GM12892 (cell line): Measurements from ENCODE around the gene CR1.

Experiments
- DNase-seq: peaks from one replicate; pipeline ENCODE4 v3.0.0; 2011; ENCODE audit not compliant: insufficient read length
- FAIRE-seq: peaks from 2 replicates; lab custom pipeline; 2011; peaks lifted over from hg19 to GRCh38; lab: Jason Lieb, UNC
- POLR2A ChIP-seq: IDR thresholded peaks from 2 replicates; pipeline ENCODE4 v1.6.1; 2011; ENCODE audit warnings: low read depth, low read length, control low read depth
- POLR2AphosphoS5 ChIP-seq: IDR thresholded peaks from 2 replicates; pipeline ENCODE4 v1.6.1; 2011; ENCODE audit warnings: low read depth, low read length, control low read depth
- TAF1 ChIP-seq: IDR thresholded peaks from 2 replicates; pipeline ENCODE4 v1.6.1; 2011; ENCODE audit warnings: low read depth, mild to moderate bottlenecking, control low read depth, low read length, borderline replicate concordance

CR1 gene

DNA sequence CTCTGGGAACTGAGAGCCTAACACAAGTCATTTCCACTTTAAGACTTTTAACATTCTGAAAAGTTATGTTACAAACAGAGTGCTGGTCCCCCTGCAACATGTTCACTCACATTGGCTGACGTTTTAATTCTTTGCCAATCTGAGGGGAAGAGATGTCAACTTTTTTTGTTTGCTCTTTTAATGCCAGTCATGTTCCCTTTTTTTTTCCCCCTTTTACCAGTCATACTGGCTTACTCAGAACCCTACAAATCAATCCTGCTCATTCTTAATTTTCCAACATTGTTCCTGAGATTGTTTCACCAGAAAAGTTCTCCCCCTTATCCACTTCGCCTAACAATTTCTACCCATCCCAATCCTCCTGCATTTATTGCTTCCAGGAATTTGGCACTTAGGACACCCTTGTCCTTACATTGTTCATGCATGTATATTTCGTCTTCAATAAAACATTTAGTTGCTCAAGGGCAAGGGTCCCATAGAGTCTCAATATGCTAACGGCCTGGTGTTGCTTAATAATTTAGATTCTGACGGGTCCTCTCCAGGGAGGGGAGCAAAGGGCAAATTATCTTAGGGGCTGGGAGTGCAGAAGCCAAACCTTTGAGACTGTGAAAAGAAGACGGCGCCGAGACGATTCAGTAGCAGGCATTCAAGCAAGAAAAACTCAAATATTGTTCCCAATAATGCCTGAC is 148.4 kb downstream of the CR1 start:
- DNase-seq: no peak
- TF ChIP-seq POLR2AphosphoS5 (no peak), POLR2A (no peak), TAF1 (no peak)
- peak; percentile 40 for FAIRE-seq

DNA sequence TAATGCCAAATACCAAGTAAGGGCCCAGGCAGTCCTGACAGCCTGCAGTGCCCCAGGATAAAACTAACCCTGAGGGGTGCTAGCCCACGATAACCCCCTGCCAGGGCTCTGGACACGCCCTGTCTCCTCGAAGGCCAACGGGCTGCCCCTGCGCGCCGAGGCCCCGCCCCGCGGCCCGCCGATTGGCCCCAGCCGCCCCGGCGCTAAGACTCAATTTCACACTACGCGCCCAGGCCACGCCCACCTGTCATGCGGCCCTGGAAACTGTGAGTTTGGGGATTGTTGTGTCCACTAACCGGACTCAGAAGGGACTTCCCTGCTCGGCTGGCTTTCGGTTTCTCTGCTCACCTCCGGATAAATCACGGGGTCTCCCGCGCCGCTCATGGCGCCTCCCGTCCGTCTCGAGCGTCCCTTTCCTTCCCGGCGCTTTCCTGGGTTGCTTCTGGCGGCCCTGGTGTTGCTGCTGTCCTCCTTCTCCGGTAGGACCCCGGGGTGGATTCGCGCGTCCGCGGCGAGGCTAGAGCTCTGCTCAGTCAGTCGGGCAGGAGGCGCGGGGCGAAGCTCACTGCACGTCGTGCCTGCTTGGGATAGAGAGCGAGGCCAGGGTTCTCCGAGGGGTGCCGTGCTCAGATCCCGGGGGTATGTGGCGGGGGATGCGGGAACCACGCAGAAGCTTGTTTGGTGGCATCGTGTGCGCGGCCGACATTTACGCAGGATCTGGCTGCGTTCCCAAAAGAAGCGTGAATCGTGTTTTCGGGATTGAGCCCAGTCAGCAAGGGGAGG is 149.1 kb downstream of the CR1 start, which contains the start of gene CR1L:
Gene CR1L, plus strand, starts transcription at position 282 of the 783 bp plus-strand sequence. Its CDS starts 101 bp downstream, at position 383.
- TF ChIP-seq POLR2A (no peak), TAF1 (no peak), POLR2AphosphoS5 (no peak)
- FAIRE-seq (peak; percentile 84), DNase-seq (peak; percentile 49)

DNA sequence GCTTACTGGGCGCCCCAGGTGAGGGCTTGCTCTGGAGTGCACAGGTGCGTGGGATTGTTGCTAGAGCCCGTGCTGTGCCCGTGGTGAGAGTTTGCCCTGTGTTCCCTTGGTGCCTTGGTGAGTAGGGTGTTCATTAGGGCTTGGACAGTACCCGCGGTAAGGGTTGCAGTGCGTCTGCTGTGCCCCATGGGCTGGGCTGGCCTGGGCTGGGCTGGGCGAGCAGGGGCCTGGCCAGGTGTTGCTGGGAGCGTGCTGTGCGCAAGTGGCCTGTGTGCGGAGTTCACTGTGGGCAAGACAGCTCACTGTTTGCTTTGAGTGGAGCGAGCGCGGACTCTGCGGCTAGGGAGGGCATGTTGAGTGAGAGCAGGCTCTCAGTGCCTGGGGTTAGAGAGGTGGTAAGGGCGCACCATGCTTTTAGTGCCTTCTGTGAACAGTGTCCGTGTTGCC is 149.7 kb downstream of the CR1 start:
- DNase-seq: no peak
- no peak for TF ChIP-seq POLR2AphosphoS5
- no peak for TF ChIP-seq TAF1
- no peak for TF ChIP-seq POLR2A
- no peak for FAIRE-seq

DNA sequence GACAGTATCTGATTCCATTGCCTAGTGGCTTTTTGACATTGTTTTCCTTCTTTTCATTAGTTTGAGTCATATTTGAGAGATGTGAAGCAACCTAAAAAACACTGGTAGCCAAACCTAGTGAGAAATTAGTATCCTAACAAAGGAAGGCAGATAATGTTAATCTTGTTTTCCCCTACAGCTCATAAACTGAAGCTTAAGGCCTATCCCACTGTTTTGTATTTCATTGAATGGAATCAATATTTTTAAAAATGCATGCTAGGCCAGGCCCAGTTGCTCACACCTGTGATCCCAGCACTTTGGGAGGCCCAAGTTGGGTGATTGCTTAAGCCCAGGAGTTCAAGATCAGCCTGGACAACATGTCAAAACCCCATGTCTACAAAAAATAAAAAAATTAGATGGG is 150.2 kb downstream of the CR1 start:
- DNase-seq: no peak
- no peak for TF ChIP-seq POLR2A
- no peak for TF ChIP-seq POLR2AphosphoS5
- no peak for TF ChIP-seq TAF1
- FAIRE-seq: no peak

DNA sequence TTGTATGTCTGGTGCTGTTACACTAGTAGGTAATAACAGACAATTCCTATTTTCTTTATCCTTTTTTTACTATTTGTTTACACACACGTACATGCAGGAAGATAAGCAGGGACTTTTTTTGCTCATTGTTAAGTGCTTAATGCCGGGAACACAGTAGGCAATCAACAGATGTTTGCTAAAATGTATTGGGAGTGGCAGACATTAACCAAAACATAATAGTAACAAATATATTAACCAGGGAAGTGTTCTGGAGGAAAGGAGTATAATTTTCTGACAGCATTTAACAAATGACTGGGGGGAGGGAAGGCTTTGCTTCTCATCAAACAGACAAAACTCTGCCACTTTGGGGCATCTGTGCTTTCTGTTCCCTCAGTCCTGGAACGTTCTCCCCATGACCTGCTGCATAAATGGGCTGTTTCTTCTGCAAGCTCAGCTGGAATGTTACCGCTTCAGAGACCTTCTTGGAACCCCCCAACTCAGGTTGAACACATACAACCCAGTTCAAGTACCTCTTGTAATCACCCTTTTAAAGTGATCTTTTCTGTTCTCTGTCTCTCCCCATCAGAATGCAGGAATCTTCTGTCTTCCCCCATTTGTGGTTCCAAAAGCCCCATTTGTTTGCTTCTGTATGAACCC is 151.1 kb downstream of the CR1 start:
- no peak for DNase-seq
- no peak for TF ChIP-seq POLR2A
- no peak for TF ChIP-seq POLR2AphosphoS5
- no peak for TF ChIP-seq TAF1
- FAIRE-seq: no peak

DNA sequence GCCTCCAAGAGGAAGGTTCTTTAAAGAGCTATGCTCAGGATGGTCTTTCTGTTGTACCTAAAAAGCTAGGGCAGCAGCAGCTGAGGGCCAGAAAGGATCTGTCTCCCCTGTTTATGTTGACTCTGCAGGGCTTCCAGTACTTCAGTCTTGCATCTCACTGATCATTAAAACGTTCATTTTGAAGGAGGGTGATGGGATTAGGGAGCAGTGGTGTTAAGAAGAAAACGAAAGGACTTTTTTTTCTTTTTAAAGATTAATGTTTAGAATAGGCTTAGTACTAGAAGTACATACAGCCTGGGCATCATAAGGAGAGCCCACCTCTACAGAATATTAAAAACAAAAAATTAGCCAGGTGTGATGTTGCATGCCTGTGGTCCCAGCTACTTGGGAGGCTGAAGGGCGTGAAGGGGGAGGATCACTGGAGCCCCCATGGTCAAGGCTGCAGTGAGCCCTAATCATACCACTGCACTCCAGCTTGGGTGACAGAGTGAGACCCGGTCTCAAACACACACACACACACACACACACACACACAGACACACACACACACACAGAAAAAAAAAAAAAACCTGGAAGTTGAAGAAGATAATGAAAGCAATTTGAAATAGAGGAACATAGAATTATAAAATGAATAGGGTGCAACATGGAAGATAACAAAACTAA is 151.8 kb downstream of the CR1 start:
- DNase-seq: no peak
- TF ChIP-seq POLR2AphosphoS5: no peak
- no peak for TF ChIP-seq TAF1
- TF ChIP-seq POLR2A: no peak
- FAIRE-seq: no peak

DNA sequence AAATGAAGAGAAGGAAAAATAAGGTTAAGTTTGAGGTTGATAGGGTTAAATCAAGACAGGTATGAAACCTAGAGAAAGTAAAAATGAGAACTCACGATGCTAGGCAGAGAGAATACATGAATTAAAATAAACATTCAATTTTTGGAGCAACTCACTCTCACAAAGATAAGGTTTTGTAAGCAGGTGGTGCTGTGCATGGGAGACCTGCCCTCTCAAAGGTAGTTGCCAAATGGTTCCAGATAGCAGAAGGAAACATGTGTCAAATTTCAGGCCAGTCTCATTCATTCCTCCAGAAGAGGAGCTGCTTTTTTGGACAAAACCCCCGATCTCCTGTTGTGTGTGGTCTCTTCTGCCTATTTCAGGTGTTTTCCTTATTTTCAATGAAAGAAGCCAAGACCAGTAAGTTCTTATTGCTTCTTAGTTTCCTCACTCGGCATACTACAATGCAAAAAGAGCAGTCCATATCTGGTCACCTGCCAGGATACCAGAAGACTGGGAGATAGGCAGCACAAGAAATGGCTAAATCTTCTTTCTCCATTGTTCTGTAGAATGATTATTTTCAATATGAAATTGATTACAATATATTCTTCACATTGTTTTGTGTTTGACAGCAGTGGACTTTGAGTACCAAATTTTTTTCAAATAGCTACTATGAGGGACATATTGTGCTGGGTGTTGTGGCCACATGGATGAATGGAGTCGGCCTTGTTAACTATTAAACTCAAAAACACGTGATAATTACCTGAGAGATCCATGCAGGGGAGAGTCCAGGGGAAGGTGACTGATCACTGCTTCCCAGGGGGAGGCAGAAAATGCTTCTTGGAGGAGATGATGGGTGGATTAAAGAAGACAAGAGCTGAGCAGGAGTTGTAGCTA is 152.6 kb downstream of the CR1 start:
- DNase-seq: no peak
- TF ChIP-seq POLR2A (no peak), TAF1 (no peak), POLR2AphosphoS5 (no peak)

DNA sequence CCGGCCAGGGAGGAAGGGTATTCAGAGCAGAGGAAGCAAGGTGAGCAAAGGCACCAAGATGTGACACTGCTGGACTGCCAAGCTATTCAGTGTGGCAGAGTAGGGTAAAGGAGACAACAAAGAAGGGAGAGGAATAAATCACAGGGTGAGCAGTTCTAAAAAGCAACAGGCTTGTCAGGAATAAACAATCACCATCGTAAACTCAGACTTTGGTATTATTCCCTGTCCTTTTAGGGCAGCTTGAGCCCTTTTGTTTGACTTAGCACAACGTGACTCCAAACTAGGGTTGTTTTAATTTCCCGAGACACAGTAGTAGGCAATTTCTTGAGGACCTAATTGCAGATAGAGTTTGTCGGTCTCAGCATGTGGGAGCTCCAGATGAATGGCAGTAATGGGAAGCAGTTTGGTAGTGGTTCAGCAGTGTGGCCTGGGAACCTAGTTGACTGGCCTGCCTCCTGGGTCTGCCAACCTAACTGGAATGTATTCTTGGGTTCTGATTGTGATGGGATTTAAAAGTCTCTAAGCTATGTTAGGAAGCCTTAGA is 153.3 kb downstream of the CR1 start:
- no peak for FAIRE-seq
- TF ChIP-seq POLR2AphosphoS5 (no peak), TAF1 (no peak), POLR2A (no peak)
- DNase-seq: no peak

More for the DNA sequence above, 152.6 kb downstream of the CR1 start:
- FAIRE-seq: no peak

DNA sequence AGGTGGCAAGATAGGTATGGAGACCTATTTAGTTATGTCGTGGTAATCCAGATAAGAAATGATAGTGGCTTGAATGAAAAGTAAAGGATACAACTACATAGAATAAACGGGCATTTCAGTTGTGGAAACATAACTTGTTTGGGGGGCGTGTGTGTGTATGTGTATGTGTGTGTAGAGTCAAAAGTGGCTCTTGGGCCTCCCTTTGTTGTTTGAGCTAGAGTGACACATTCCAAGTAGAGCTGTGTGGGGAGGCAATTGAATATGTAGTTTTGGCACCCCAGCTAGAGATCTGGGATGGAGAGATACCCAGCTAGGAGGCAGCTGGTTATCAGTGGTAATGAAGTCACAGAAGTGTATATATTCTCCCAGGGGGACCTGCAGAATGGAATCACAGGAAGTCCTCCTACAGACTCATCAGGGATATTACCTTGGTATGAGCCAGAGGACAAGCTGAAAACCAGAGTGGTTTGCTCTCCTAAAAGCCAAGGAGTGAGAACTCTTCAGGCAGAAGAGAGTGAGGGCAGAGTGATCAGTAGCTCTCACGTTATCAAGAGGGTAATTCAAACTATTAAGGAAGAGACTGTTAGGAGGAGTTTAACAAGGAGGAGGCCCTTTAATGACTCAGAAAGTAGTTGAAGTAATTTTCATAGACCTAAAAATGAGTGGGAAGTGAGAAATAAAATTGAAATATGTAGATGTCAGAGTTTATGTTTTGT is 154.1 kb downstream of the CR1 start:
- no peak for DNase-seq
- FAIRE-seq: no peak
- TF ChIP-seq POLR2AphosphoS5 (no peak), POLR2A (no peak)

DNA sequence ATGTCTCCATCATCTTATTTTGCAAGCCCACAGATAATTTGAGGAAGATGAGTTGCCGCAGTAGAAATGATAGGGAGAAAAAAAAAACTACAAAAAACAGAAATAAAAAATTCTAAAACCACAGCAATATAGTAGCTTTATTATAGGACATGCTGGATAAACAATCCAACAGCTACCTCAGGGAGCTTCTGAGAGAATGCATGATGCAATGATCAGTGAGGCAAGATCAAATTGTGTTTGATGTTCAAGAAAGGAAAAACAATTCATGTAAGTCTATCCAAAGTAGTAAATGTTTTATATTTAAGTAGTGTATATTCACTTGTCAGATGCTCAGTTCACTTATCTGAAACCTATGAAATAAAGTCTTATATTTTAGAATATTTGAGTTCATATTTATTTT is 155.6 kb downstream of the CR1 start:
- DNase-seq (no peak), FAIRE-seq (no peak)

More for the DNA sequence above, 155.6 kb downstream of the CR1 start:
- TF ChIP-seq POLR2A: no peak
- TF ChIP-seq POLR2AphosphoS5: no peak
- TF ChIP-seq TAF1: no peak
